GM10248 (cell line): Measurements from ENCODE around the gene CXCR2.

Experiments used
- CTCF ChIA-PET: fragments of 300-600 bp; sonication (Branson Sonifier 250); formaldehyde crosslinking; extraction: SDS; loops from one replicate; lab custom pipeline; 2021; ENCODE audit warnings: antibody characterized with exemption; lab: Yijun Ruan, JAX
- POLR2A ChIA-PET: fragments of 350-650 bp; sonication (Branson Sonifier 250); formaldehyde crosslinking; extraction: SDS; loops from one replicate; lab custom pipeline; 2020; ENCODE audit warnings: antibody characterized with exemption; lab: Yijun Ruan, JAX
- DNase-seq: peaks from one replicate; pipeline ENCODE4 v3.0.0; 2012; ENCODE audit errors: extremely low spot score
- CTCF ChIP-seq: IDR thresholded peaks from 2 replicates; pipeline ENCODE4 v1.5.1; 2012; ENCODE audit warnings: mild to moderate bottlenecking, low read depth; ENCODE audit errors: extremely low read depth, missing control alignments, control extremely low read depth

The CXCR2 gene

GRCh38 chr2:218179782-218180181 is 54.0 kb downstream of the CXCR2 start:
- DNase-seq: no peak
- ChIA-PET CTCF (interaction anchor here (3.1 kb wide), 1 partner anchor 11 kb away, joined by 15 read pairs; no protein-coding TSS in a partner anchor), POLR2A (no interaction called here)
- TF ChIP-seq CTCF: no peak

GRCh38 chr2:218180467-218181114 is 54.8 kb downstream of the CXCR2 start:
- DNase-seq: no peak
- POLR2A ChIA-PET: no interaction called here
- TF ChIP-seq CTCF: no peak
- CTCF ChIA-PET: interaction anchor here (1.0 to 3.1 kb wide), 5 partner anchors 8 to 91 kb away, joined by 3 to 15 read pairs (median 6); no protein-coding TSS in a partner anchor

GRCh38 chr2:218184331-218184730 is 58.5 kb downstream of the CXCR2 start:
- no peak for DNase-seq
- ChIA-PET CTCF (interaction anchor here (0.9 to 1.8 kb wide), 4 partner anchors 15 to 87 kb away, joined by 3 to 7 read pairs (median 5); no protein-coding TSS in a partner anchor), POLR2A (no interaction called here)
- TF ChIP-seq CTCF: no peak

GRCh38 chr2:218186355-218186766 is 60.5 kb downstream of the CXCR2 start:
- peak; percentile 86 for TF ChIP-seq CTCF
- POLR2A ChIA-PET: no interaction called here
- peak; percentile 71 for DNase-seq
- CTCF ChIA-PET: interaction anchor here (1.0 to 1.3 kb wide), 2 partner anchors 23 to 100 kb away, joined by 4 read pairs; no protein-coding TSS in a partner anchor
